HCT116 (cell line): ENCODE data around the gene HCAR1. TPM values are rescaled to one million over a fixed set of nuclear protein-coding genes. Genes with fewer than 3 reads are reported as not detected.

ENCODE experiments used
- ATAC-seq: fragments of 200-7000 bp; cut with Tn5 transposase; 2 replicates; pipeline ENCODE4 v1.9.1; 2020; ENCODE audit warnings: mild to moderate bottlenecking, moderate library complexity
- BruUV-seq: library from RNA; stranded (reverse); fragments of 400-500 nt; replicated peaks from 2 replicates; lab custom pipeline; 2021; lab: Mats Ljungman, UMichigan
- CTCF ChIA-PET: fragments of 300-600 bp; sonication (Branson Sonifier 250); formaldehyde crosslinking; loops from one replicate; lab custom pipeline; 2021; ENCODE audit warnings: antibody characterized with exemption; lab: Charles Lee
- POLR2A ChIA-PET: fragments of 300-600, 350-600 bp; sonication (Branson Sonifier 250); formaldehyde crosslinking; loops from one replicate; lab custom pipeline; 2021; ENCODE audit warnings: antibody characterized with exemption; lab: Charles Lee
- RAD21 ChIA-PET, 2 experiments: fragments of 300-600 bp; sonication (Branson Sonifier 250); formaldehyde crosslinking; loops; one replicate each; lab custom pipeline; 2023; ENCODE audit warnings: low total read pairs in 2 of 2; ENCODE audit not compliant: uncharacterized antibody in 2 of 2, unreplicated experiment in 2 of 2, low non-redundant PET in 1 of 2; lab: Charles Lee
- DNase-seq: peaks from one replicate; pipeline ENCODE4 v3.0.0-alpha.2; 2010; ENCODE audit warnings: low read depth, low spot score
- H2AFZ ChIP-seq: fragments of 200-600 bp; shearing (Covaris generic), sonication (generic); 2 replicates; pipeline ENCODE4 v1.6.1; 2017; ENCODE audit warnings: low read depth, mixed run types, mixed read lengths, antibody characterized with exemption, low read length; ENCODE audit not compliant: poor library complexity, severe bottlenecking
- H3K27ac ChIP-seq: 2 replicates; pipeline ENCODE4 v1.5.1; 2012; ENCODE audit warnings: low read depth, low read length
- H3K27me3 ChIP-seq: fragments of 200-600 bp; sonication (generic); 2 replicates; pipeline ENCODE4 v1.6.1; 2016; ENCODE audit warnings: mixed run types, low read length, mixed read lengths; ENCODE audit not compliant: insufficient read depth
- H3K36me3 ChIP-seq, 2 experiments: fragments of 200-500 bp in 1 of 2; fragments of 200-600 bp in 1 of 2; sonication (Bioruptor generic) in 1 of 2; sonication (generic) in 1 of 2; 2 replicates each; pipeline versions ENCODE4 v1.5.1 to v1.6.1; 2014 to 2016; ENCODE audit warnings: low read length in 2 of 2, inconsistent platforms in 1 of 2, mixed read lengths in 1 of 2, mixed run types in 1 of 2; ENCODE audit not compliant: insufficient read depth in 2 of 2, control insufficient read depth in 1 of 2
- H3K4me1 ChIP-seq, 2 experiments: fragments of 200-600 bp in 1 of 2; sonication (generic) in 1 of 2; 2 replicates each; pipeline versions ENCODE4 v1.5.1 to v1.6.1; 2012 to 2017; ENCODE audit warnings: low read length in 2 of 2, inconsistent platforms in 1 of 2, mild to moderate bottlenecking in 1 of 2, mixed read lengths in 1 of 2, mixed run types in 1 of 2, moderate library complexity in 1 of 2; ENCODE audit not compliant: insufficient read depth in 2 of 2, control insufficient read depth in 1 of 2
- H3K4me2 ChIP-seq: fragments of 200-600 bp; sonication (generic); 2 replicates; pipeline ENCODE4 v1.6.1; 2017; ENCODE audit warnings: mixed run types, low read length, mixed read lengths
- H3K4me3 ChIP-seq, 2 experiments: fragments of 200-600 bp in 1 of 2; sonication (generic) in 1 of 2; replicated peaks in 1 of 2; 2 replicates each; pipeline ENCODE4 v1.5.1; 2011 to 2016; ENCODE audit warnings: low read length in 2 of 2, control low read depth in 1 of 2, low read depth in 1 of 2, mild to moderate bottlenecking in 1 of 2, mixed read lengths in 1 of 2, mixed run types in 1 of 2
- H3K79me2 ChIP-seq: fragments of 200-600 bp; sonication (generic); 2 replicates; pipeline ENCODE4 v1.6.1; 2017; ENCODE audit warnings: mild to moderate bottlenecking, mixed run types, low read length, moderate library complexity, mixed read lengths; ENCODE audit not compliant: insufficient read depth
- H3K9ac ChIP-seq: fragments of 200-600 bp; sonication (generic); 2 replicates; pipeline ENCODE4 v1.6.1; 2016; ENCODE audit warnings: low read length, mixed read lengths
- H3K9me2 ChIP-seq: fragments of 200-600 bp; sonication (generic), shearing (Covaris generic); 2 replicates; pipeline ENCODE4 v1.6.1; 2017; ENCODE audit warnings: mixed run types, mild to moderate bottlenecking, moderate library complexity; ENCODE audit not compliant: insufficient read depth
- H3K9me3 ChIP-seq, 2 experiments: fragments of 200-500 bp in 1 of 2; fragments of 200-600 bp in 1 of 2; sonication (Bioruptor generic) in 1 of 2; sonication (generic) in 1 of 2; 2 replicates each; pipeline ENCODE4 v1.6.1; 2014 to 2017; ENCODE audit warnings: low read length in 2 of 2, mixed read lengths in 2 of 2, inconsistent platforms in 1 of 2, low read depth in 1 of 2, mild to moderate bottlenecking in 1 of 2, mixed run types in 1 of 2, moderate library complexity in 1 of 2; ENCODE audit not compliant: control insufficient read depth in 1 of 2, insufficient read depth in 1 of 2
- H4K20me1 ChIP-seq: fragments of 200-600 bp; sonication (generic), shearing (Covaris generic); 2 replicates; pipeline ENCODE4 v1.6.1; 2017; ENCODE audit warnings: mixed run types, mild to moderate bottlenecking, moderate library complexity; ENCODE audit not compliant: insufficient read depth
- CBX3 ChIP-seq: IDR thresholded peaks from 2 replicates; pipeline ENCODE4 v1.6.1; 2012; ENCODE audit warnings: low read depth
- CEBPB ChIP-seq: IDR thresholded peaks from 2 replicates; pipeline ENCODE4 v1.6.1; 2012; ENCODE audit warnings: low read depth
- ELF1 ChIP-seq: IDR thresholded peaks from 2 replicates; pipeline ENCODE4 v1.6.1; 2012; ENCODE audit warnings: low read depth, borderline replicate concordance
- EZH2 ChIP-seq: fragments of 200-600 bp; sonication (generic); IDR thresholded peaks from 2 replicates; pipeline ENCODE4 v1.6.1; 2017; ENCODE audit warnings: antibody characterized with exemption, mixed run types
- EZH2phosphoT487 ChIP-seq: fragments of 200-600 bp; IDR thresholded peaks from 2 replicates; pipeline ENCODE4 v1.6.1; 2018; ENCODE audit warnings: antibody characterized with exemption, borderline replicate concordance
- JUND ChIP-seq: IDR thresholded peaks from 2 replicates; pipeline ENCODE4 v1.6.1; 2012
- POLR2A ChIP-seq: IDR thresholded peaks from 2 replicates; pipeline ENCODE4 v1.7.0; 2011; ENCODE audit warnings: borderline replicate concordance; ENCODE audit not compliant: insufficient read depth, insufficient read length; ENCODE audit errors: extremely low read depth
- SP1 ChIP-seq: IDR thresholded peaks from 2 replicates; pipeline ENCODE4 v1.6.1; 2012; ENCODE audit warnings: low read depth
- SRF ChIP-seq: IDR thresholded peaks from 2 replicates; pipeline ENCODE4 v1.6.1; 2012; ENCODE audit warnings: low read depth
- TCF7L2 ChIP-seq: IDR thresholded peaks from 2 replicates; pipeline ENCODE4 v1.7.0; 2011; ENCODE audit warnings: borderline replicate concordance, inconsistent platforms; ENCODE audit not compliant: insufficient read depth, insufficient read length; ENCODE audit errors: extremely low read depth
- YY1 ChIP-seq: IDR thresholded peaks from 2 replicates; pipeline ENCODE4 v1.6.1; 2011; ENCODE audit warnings: low read length, low read depth, moderate library complexity, mild to moderate bottlenecking; ENCODE audit not compliant: insufficient replicate concordance; ENCODE audit errors: extremely low read depth
- ZFX ChIP-seq: fragments of 450-650 bp; IDR thresholded peaks from 2 replicates; pipeline ENCODE4 v1.6.1; 2017
- ZNF274 ChIP-seq: fragments of 200-500 bp; sonication (Bioruptor generic); IDR thresholded peaks from 2 replicates; pipeline ENCODE4 v1.6.1; 2014; ENCODE audit warnings: mild to moderate bottlenecking, low read depth, low read length, inconsistent platforms
- intact Hi-C: fragments of 100-400 bp; cut with micrococcal nuclease; formaldehyde crosslinking; loops from 2 replicates; pipeline ENCODE4 v1.10.0; 2022
- total RNA-seq: library from RNA; stranded (reverse); gene quantifications from one replicate; pipeline ENCODE4 v1.2.1, GENCODE V29; 2021; ENCODE audit not compliant: unreplicated experiment
- TF ChIP-seq, protein P1 (sequence below): IDR thresholded peaks from 2 replicates; pipeline ENCODE4 v1.6.1; 2012; ENCODE audit warnings: low read depth
- TF ChIP-seq, protein P2 (sequence below), 3 experiments: fragments of 200-600 bp in 1 of 3; sonication (generic) in 1 of 3; IDR thresholded peaks in 2 of 3; conservative IDR thresholded peaks in 1 of 3; 2 replicates each; pipeline ENCODE4 v1.5.1; 2012 to 2017; ENCODE audit warnings: low read depth in 2 of 3, low read length in 2 of 3, antibody characterized with exemption in 1 of 3, borderline replicate concordance in 1 of 3, control low read depth in 1 of 3, mild to moderate bottlenecking in 1 of 3, mixed read lengths in 1 of 3, mixed run types in 1 of 3, moderate library complexity in 1 of 3; ENCODE audit not compliant: insufficient read depth in 1 of 3
- TF ChIP-seq, protein P3 (sequence below): IDR thresholded peaks from 2 replicates; pipeline ENCODE4 v1.6.1; 2012

The HCAR1 gene
- total RNA-seq, 1 experiment from 2014 or later, result not detected

DNA sequence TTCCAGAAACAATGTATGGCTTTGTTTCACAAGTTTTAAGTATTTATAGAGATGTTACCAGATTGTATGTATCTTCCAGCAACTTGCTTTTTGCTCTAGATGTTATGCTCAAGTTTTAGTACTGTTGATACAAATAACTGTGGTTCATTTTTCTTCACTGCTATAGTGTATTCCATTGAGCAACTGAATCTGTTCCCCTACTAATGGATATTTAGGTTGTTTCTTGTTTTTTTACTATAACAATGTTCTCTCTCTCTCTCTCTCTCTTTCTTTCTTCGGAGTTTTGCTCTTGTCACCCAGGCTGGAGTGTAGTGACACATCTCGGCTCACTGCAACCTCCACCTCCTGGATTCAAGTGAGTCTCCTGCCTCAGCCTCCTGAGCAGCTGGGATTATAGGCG lies 44.1 kb downstream of the HCAR1 start:
- ChIA-PET CTCF (no interaction called here), POLR2A (interaction anchor here (0.6 kb wide), 1 partner anchor 962 kb away, joined by 3 read pairs; no protein-coding TSS in a partner anchor), RAD21 (no interaction called here)
- Histone ChIP-seq H3K4me1 (no peaks in the 10 kb centered on the region; a peak in 1 of 4 replicates), H3K9me3 (no peaks in the 10 kb centered on the region), H3K4me3 (no peak overlapping the region), H2AFZ (no peak overlapping the region), H3K9me2 (no peaks in the 10 kb centered on the region), H3K79me2 (no peaks in the 10 kb centered on the region), H3K27me3 (no peaks in the 10 kb centered on the region), H4K20me1 (no peaks in the 10 kb centered on the region), H3K4me2 (no peak overlapping the region), H3K36me3 (no peaks in the 10 kb centered on the region), H3K9ac (no peak overlapping the region), H3K27ac (no peak overlapping the region)
- TF ChIP-seq ZNF274 (no peak), EZH2phosphoT487 (no peak), ZFX (no peak), JUND (no peak), TCF7L2 (no peak), SRF (no peak), YY1 (no peak)
- no peak for DNase-seq
- intact Hi-C loops, result no loop called here
- BruUV-seq, result no TSS peak
- no peak for ATAC-seq

DNA sequence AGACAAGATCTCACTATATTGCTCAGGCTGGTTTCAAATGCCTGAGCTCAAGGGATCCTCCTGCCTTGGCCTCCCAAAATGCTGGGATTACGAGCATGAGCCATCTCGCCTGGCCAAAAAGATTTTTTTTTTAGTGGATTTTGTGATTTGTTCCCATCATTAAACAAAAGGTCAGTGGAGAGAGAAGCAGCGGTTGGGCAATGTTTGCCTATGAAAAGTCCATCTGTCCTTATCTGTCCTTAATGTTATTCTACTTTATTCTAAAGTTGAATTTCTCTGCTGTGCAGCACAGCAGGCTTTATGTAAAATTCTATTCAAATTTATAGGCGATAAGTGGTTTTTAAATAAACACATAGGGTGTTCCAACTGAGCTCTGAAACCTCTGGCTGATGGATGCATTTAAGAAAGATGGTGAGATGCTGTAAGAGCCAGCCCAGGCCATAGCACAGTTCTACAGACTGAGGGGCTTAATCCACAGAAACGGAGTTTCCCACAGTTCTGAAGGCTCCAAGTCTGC lies 46.3 kb downstream of the HCAR1 start:
- CTCF ChIA-PET, result no interaction called here
- ATAC-seq, result no peak
- H3K27me3 ChIP-seq, result no peaks in the 10 kb centered on the region
- TF ChIP-seq, protein P1, sequence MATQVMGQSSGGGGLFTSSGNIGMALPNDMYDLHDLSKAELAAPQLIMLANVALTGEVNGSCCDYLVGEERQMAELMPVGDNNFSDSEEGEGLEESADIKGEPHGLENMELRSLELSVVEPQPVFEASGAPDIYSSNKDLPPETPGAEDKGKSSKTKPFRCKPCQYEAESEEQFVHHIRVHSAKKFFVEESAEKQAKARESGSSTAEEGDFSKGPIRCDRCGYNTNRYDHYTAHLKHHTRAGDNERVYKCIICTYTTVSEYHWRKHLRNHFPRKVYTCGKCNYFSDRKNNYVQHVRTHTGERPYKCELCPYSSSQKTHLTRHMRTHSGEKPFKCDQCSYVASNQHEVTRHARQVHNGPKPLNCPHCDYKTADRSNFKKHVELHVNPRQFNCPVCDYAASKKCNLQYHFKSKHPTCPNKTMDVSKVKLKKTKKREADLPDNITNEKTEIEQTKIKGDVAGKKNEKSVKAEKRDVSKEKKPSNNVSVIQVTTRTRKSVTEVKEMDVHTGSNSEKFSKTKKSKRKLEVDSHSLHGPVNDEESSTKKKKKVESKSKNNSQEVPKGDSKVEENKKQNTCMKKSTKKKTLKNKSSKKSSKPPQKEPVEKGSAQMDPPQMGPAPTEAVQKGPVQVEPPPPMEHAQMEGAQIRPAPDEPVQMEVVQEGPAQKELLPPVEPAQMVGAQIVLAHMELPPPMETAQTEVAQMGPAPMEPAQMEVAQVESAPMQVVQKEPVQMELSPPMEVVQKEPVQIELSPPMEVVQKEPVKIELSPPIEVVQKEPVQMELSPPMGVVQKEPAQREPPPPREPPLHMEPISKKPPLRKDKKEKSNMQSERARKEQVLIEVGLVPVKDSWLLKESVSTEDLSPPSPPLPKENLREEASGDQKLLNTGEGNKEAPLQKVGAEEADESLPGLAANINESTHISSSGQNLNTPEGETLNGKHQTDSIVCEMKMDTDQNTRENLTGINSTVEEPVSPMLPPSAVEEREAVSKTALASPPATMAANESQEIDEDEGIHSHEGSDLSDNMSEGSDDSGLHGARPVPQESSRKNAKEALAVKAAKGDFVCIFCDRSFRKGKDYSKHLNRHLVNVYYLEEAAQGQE, result no peak
- TF ChIP-seq POLR2A, result no peak
- TF ChIP-seq, protein P2, sequence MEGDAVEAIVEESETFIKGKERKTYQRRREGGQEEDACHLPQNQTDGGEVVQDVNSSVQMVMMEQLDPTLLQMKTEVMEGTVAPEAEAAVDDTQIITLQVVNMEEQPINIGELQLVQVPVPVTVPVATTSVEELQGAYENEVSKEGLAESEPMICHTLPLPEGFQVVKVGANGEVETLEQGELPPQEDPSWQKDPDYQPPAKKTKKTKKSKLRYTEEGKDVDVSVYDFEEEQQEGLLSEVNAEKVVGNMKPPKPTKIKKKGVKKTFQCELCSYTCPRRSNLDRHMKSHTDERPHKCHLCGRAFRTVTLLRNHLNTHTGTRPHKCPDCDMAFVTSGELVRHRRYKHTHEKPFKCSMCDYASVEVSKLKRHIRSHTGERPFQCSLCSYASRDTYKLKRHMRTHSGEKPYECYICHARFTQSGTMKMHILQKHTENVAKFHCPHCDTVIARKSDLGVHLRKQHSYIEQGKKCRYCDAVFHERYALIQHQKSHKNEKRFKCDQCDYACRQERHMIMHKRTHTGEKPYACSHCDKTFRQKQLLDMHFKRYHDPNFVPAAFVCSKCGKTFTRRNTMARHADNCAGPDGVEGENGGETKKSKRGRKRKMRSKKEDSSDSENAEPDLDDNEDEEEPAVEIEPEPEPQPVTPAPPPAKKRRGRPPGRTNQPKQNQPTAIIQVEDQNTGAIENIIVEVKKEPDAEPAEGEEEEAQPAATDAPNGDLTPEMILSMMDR (IDR thresholded peaks at IDR 0.05 in 2 of 3, conservative IDR thresholded peaks at IDR 0.05 in 1 of 3; ENCODE audit: borderline replicate concordance in 1 of 3, insufficient read depth in 1 of 3, low read depth in 2 of 3, low read length in 2 of 3), result no peak
- TF ChIP-seq YY1, result no peak
- TF ChIP-seq, protein P3, sequence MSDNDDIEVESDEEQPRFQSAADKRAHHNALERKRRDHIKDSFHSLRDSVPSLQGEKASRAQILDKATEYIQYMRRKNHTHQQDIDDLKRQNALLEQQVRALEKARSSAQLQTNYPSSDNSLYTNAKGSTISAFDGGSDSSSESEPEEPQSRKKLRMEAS, result no peak
- no peak for TF ChIP-seq CEBPB
- no peak for TF ChIP-seq ELF1
- no peak for TF ChIP-seq SP1
- no peak for TF ChIP-seq EZH2
- no peak for TF ChIP-seq ZNF274
- TF ChIP-seq ZFX, result no peak
- TF ChIP-seq CBX3, result no peak
- no peak for TF ChIP-seq SRF

More for the DNA sequence above, 46.3 kb downstream of the HCAR1 start:
- H3K27ac ChIP-seq, result no peak overlapping the region
- H3K9me3 ChIP-seq, result no peaks in the 10 kb centered on the region
- no peak overlapping the region for H3K4me2 ChIP-seq
- no peaks in the 10 kb centered on the region for H3K79me2 ChIP-seq
- H3K4me1 ChIP-seq, result peaks cover 5 to 8% of the 10 kb centered on the region in 2 experiments; a peak in 3 of 4 replicates
- RAD21 ChIA-PET, result no interaction called here
- POLR2A ChIA-PET, result no interaction called here
- H3K36me3 ChIP-seq, result no peaks in the 10 kb centered on the region
- no peaks in the 10 kb centered on the region for H3K9me2 ChIP-seq
- no peak overlapping the region for H2AFZ ChIP-seq
- intact Hi-C loops, result no loop called here
- no peak overlapping the region for H3K4me3 ChIP-seq
- BruUV-seq, result no TSS peak
- DNase-seq, result no peak
- H4K20me1 ChIP-seq, result no peaks in the 10 kb centered on the region
- no peak overlapping the region for H3K9ac ChIP-seq
